ENCODE results near the gene GNAO1. TPM values are rescaled to one million over a fixed set of nuclear protein-coding genes. Genes with fewer than 3 reads are reported as not detected.

GNAO1 gene
- total and polyA plus RNA-seq, 2 of the 13 experiments (the other 11 are each of a cell fraction or from before 2014, with no cell fraction given): not detected

GRCh38 chr16:56269811-56270684 is 78.8 kb downstream of the GNAO1 start (continued):
- TF ChIP-seq SKIL (CRISPR knock-in tag; IDR thresholded peaks at IDR 0.05; ENCODE audit: borderline replicate concordance) (no peak), ZFY (CRISPR knock-in tag; IDR thresholded peaks at IDR 0.05) (no peak), SNAI1 (CRISPR knock-in tag; IDR thresholded peaks at IDR 0.05; ENCODE audit: borderline replicate concordance) (no peak), ZNF788 (CRISPR knock-in tag; IDR thresholded peaks at IDR 0.05; ENCODE audit: borderline replicate concordance) (no peak), CTCF (CRISPR knock-in tag; IDR thresholded peaks at IDR 0.05) (peak; percentile 39; the same call in 1 of the 2 replicates), ZNF18 (CRISPR knock-in tag; IDR thresholded peaks at IDR 0.05; ENCODE audit: insufficient replicate concordance) (no peak), SRSF4 (IDR thresholded peaks at IDR 0.05; ENCODE audit: low read depth, low read length, poor library complexity, severe bottlenecking) (no peak), ZNF549 (CRISPR knock-in tag; IDR thresholded peaks at IDR 0.05) (no peak), CERS6 (CRISPR knock-in tag; IDR thresholded peaks at IDR 0.05) (no peak), GTF2F1 (IDR thresholded peaks at IDR 0.05; ENCODE audit: low read length) (no peak), REPIN1 (CRISPR knock-in tag; IDR thresholded peaks at IDR 0.05; ENCODE audit: borderline replicate concordance, low read depth) (0 out of 2 replicates have a peak, but pooled peaks have one; percentile 37), TFAP4 (IDR thresholded peaks at IDR 0.05; ENCODE audit: borderline replicate concordance, low read depth) (peak; percentile 24; the same call in 1 of the 2 replicates), LRRFIP1 (CRISPR knock-in tag; conservative IDR thresholded peaks at IDR 0.05) (no peak), HOMEZ (CRISPR knock-in tag; IDR thresholded peaks at IDR 0.05; ENCODE audit: low read depth) (no peak), POLR2A (IDR thresholded peaks at IDR 0.05; ENCODE audit: insufficient read depth in 1 of 2, low read depth in 2 of 2, low read length in 2 of 2) (no peak), ZSCAN31 (CRISPR knock-in tag; IDR thresholded peaks at IDR 0.05; ENCODE audit: low read depth) (no peak)

Data from HepG2 (cell line).